H9 (cell line): ENCODE measurements around the gene EIF1AD. TPM values are rescaled to one million over a fixed set of nuclear protein-coding genes. Genes with fewer than 3 reads are reported as not detected.

Source experiments
- DNase-seq: peaks from one replicate; pipeline ENCODE4 v3.0.0-alpha.2; 2017
- H2AFZ ChIP-seq: one replicate; pipeline ENCODE4 v1.6.1; 2013; ENCODE audit warnings: mild to moderate bottlenecking, low read length, control low read depth, moderate library complexity
- H2AK5ac ChIP-seq: 2 replicates; pipeline ENCODE4 v1.6.1; 2013; ENCODE audit warnings: low read length, control low read depth, mixed read lengths; ENCODE audit not compliant: insufficient read length
- H2BK120ac ChIP-seq: one replicate; pipeline ENCODE4 v1.6.1; 2013; ENCODE audit warnings: low read depth, mild to moderate bottlenecking, low read length, control low read depth, inconsistent platforms; ENCODE audit not compliant: poor library complexity, severe bottlenecking
- H2BK12ac ChIP-seq: 2 replicates; pipeline ENCODE4 v1.6.1; 2013; ENCODE audit warnings: low read length, control low read depth, mixed read lengths, low read depth; ENCODE audit not compliant: insufficient read length
- H2BK15ac ChIP-seq: 2 replicates; pipeline ENCODE4 v1.6.1; 2013; ENCODE audit warnings: low read depth, low read length, control low read depth
- H2BK20ac ChIP-seq: one replicate; pipeline ENCODE4 v1.6.1; 2013; ENCODE audit warnings: low read depth, mild to moderate bottlenecking, low read length, control low read depth, inconsistent platforms; ENCODE audit not compliant: poor library complexity, severe bottlenecking
- H2BK5ac ChIP-seq: 2 replicates; pipeline ENCODE4 v1.6.1; 2013; ENCODE audit warnings: low read length, control low read depth, mixed read lengths; ENCODE audit not compliant: insufficient read length
- H3K14ac ChIP-seq: 2 replicates; pipeline ENCODE4 v1.6.1; 2013; ENCODE audit warnings: low read length, control low read depth; ENCODE audit not compliant: insufficient read depth
- H3K18ac ChIP-seq: 2 replicates; pipeline ENCODE4 v1.6.1; 2013; ENCODE audit warnings: low read depth, mild to moderate bottlenecking, mixed read lengths, low read length, control low read depth; ENCODE audit not compliant: insufficient read length
- H3K23ac ChIP-seq: 2 replicates; pipeline ENCODE4 v1.6.1; 2013; ENCODE audit warnings: low read length, control low read depth, mixed read lengths, low read depth; ENCODE audit not compliant: insufficient read length
- H3K23me2 ChIP-seq: 2 replicates; pipeline ENCODE4 v1.6.1; 2013; ENCODE audit warnings: low read depth, mild to moderate bottlenecking, mixed read lengths, low read length, control low read depth; ENCODE audit not compliant: insufficient read length, poor library complexity, severe bottlenecking
- H3K27ac ChIP-seq: 2 replicates; pipeline ENCODE4 v1.5.1; 2013; ENCODE audit warnings: low read length, control low read depth, mixed read lengths, low read depth; ENCODE audit not compliant: insufficient read length
- H3K27me3 ChIP-seq: 2 replicates; pipeline ENCODE4 v1.6.1; 2013; ENCODE audit warnings: low read length, control low read depth, inconsistent platforms; ENCODE audit not compliant: insufficient read depth
- H3K4ac ChIP-seq: 2 replicates; pipeline ENCODE4 v1.6.1; 2013; ENCODE audit warnings: low read depth, mild to moderate bottlenecking, control low read depth, inconsistent platforms, low read length, moderate library complexity
- H3K4me1 ChIP-seq: 2 replicates; pipeline ENCODE4 v1.6.1; 2013; ENCODE audit warnings: low read length, control low read depth, inconsistent platforms; ENCODE audit not compliant: insufficient read depth
- H3K4me2 ChIP-seq: 2 replicates; pipeline ENCODE4 v1.6.1; 2013; ENCODE audit warnings: low read length, control low read depth, mixed read lengths; ENCODE audit not compliant: insufficient read length, insufficient read depth
- H3K56ac ChIP-seq: 2 replicates; pipeline ENCODE4 v1.6.1; 2013; ENCODE audit warnings: low read depth, mild to moderate bottlenecking, mixed read lengths, low read length, control low read depth; ENCODE audit not compliant: insufficient read length
- H3K79me1 ChIP-seq: 2 replicates; pipeline ENCODE4 v1.6.1; 2013; ENCODE audit warnings: low read depth, mild to moderate bottlenecking, moderate library complexity, low read length, control low read depth, inconsistent platforms; ENCODE audit not compliant: insufficient read depth, poor library complexity, severe bottlenecking
- H3K79me2 ChIP-seq: 2 replicates; pipeline ENCODE4 v1.6.1; 2013; ENCODE audit warnings: low read length, control low read depth, inconsistent platforms; ENCODE audit not compliant: insufficient read depth
- H3K9ac ChIP-seq: 2 replicates; pipeline ENCODE4 v1.6.1; 2013; ENCODE audit warnings: low read length, control low read depth, mixed read lengths; ENCODE audit not compliant: insufficient read length; ENCODE audit errors: extremely low read depth
- H3K9me3 ChIP-seq: one replicate; pipeline ENCODE4 v1.6.1; 2013; ENCODE audit warnings: low read depth, low read length, inconsistent platforms; ENCODE audit not compliant: control insufficient read depth
- H3T11ph ChIP-seq: one replicate; pipeline ENCODE4 v1.6.1; 2013; ENCODE audit warnings: mild to moderate bottlenecking, low read length, control low read depth, inconsistent platforms
- H4K20me1 ChIP-seq: one replicate; pipeline ENCODE4 v1.6.1; 2013; ENCODE audit not compliant: control insufficient read depth, insufficient read length, insufficient read depth
- H4K5ac ChIP-seq: 2 replicates; pipeline ENCODE4 v1.6.1; 2013; ENCODE audit warnings: low read depth, mild to moderate bottlenecking, mixed read lengths, low read length, control low read depth; ENCODE audit not compliant: insufficient read length
- H4K8ac ChIP-seq: replicated peaks from 2 replicates; pipeline ENCODE4 v1.6.1; 2013; ENCODE audit warnings: low read length, control low read depth, mixed read lengths, low read depth; ENCODE audit not compliant: insufficient read length
- H4K91ac ChIP-seq: 2 replicates; pipeline ENCODE4 v1.6.1; 2013; ENCODE audit warnings: low read depth, mild to moderate bottlenecking, moderate library complexity, mixed read lengths, low read length, control low read depth; ENCODE audit not compliant: insufficient read length
- H3K27ac Mint-ChIP-seq, 3 experiments: 2 replicates in 2 of 3; 3 replicates in 1 of 3; pipeline ENCODE4 v1.8.0; 2020 to 2021; ENCODE audit warnings: mixed read lengths in 3 of 3, mild to moderate bottlenecking in 1 of 3, moderate library complexity in 1 of 3
- H3K27me3 Mint-ChIP-seq: 2 replicates; pipeline ENCODE4 v1.8.0; 2021; ENCODE audit warnings: low read depth, mild to moderate bottlenecking, moderate library complexity, mixed read lengths
- H3K36me3 Mint-ChIP-seq, 3 experiments: 2 replicates in 2 of 3; 3 replicates in 1 of 3; pipeline ENCODE4 v1.8.0; 2020 to 2021; ENCODE audit warnings: low read depth in 3 of 3, mixed read lengths in 3 of 3; ENCODE audit not compliant: insufficient read depth in 1 of 3
- H3K4me1 Mint-ChIP-seq, 2 experiments: 2 replicates each; pipeline ENCODE4 v1.8.0; 2020; ENCODE audit warnings: mixed read lengths in 2 of 2
- H3K4me3 Mint-ChIP-seq, 2 experiments: 2 replicates in 1 of 2; 3 replicates in 1 of 2; pipeline ENCODE4 v1.8.0; 2020 to 2021; ENCODE audit warnings: mild to moderate bottlenecking in 2 of 2, mixed read lengths in 2 of 2, moderate library complexity in 1 of 2
- H3K9me3 Mint-ChIP-seq, 2 experiments: 2 replicates in 1 of 2; 3 replicates in 1 of 2; pipeline ENCODE4 v1.8.0; 2020; ENCODE audit warnings: mild to moderate bottlenecking in 2 of 2, mixed read lengths in 2 of 2, moderate library complexity in 1 of 2
- CTCF ChIP-seq: fragments of 200-600 bp; sonication (generic); conservative IDR thresholded peaks from 3 replicates; pipeline ENCODE4 v1.8.0; 2021; ENCODE audit warnings: antibody characterized with exemption, mild to moderate bottlenecking
- WGBS: extraction: QIAGEN DNeasy Blood & Tissue Kit; methylation state at CpG from one replicate; pipeline ENCODE4 v1.1.7; 2013; ENCODE audit warnings: missing lambda C conversion rate, low lambda C conversion rate, mixed read lengths; ENCODE audit not compliant: insufficient read length; ENCODE audit errors: extremely low coverage; 5-methylcytosine and 5-hydroxymethylcytosine counted together
- total RNA-seq: library from RNA; stranded (reverse); gene quantifications from 2 replicates; pipeline ENCODE4 v1.2.1, GENCODE V29; 2021

The EIF1AD gene
- total RNA-seq, 1 experiment from 2014 or later, result 46.7 TPM

DNA sequence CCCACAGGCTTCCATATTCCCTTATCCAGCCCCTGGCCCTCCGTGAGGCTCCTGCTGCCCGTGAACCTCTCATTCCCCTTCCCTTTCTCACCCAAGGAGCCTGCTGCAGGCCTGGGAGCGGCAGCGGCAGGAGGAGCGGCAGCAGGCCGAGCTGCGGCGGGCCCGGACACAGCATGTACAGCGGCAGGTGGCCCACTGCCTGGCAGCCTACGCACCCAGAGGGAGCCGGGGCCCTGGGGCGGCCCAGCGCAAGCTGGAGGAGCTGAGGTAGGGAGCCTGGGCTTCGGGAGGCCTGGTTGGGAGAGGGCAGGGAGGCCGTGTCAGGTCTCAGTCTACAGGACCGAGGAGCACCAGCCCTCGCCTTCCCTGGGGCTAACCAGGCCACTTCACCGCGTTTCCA, 48.5 kb downstream of the EIF1AD start:
- H2AK5ac ChIP-seq, result no peak overlapping the region
- no peak overlapping the region for H3K9ac ChIP-seq
- no peak for DNase-seq
- no peak overlapping the region for H3K27ac ChIP-seq
- H3K36me3 Mint-ChIP-seq, result peaks cover 0 to 12% (median 2%) of the 10 kb centered on the region in 3 experiments; a peak in 3 of 7 replicates
- H3K4ac ChIP-seq, result no peak overlapping the region; the same call in 1 of the 2 replicates
- no peak overlapping the region for H3K23ac ChIP-seq
- no peak overlapping the region for H2BK12ac ChIP-seq
- no peaks in the 10 kb centered on the region for H3K23me2 ChIP-seq
- no peak overlapping the region for H2BK120ac ChIP-seq
- no peak overlapping the region for H3T11ph ChIP-seq
- H2BK20ac ChIP-seq, result no peak overlapping the region
- no peaks in the 10 kb centered on the region for H3K9me3 ChIP-seq
- no peaks in the 10 kb centered on the region for H3K27me3 ChIP-seq
- H2BK15ac ChIP-seq, result no peak overlapping the region
- no peaks in the 10 kb centered on the region; a peak in 1 of 5 replicates for H3K9me3 Mint-ChIP-seq
- no peaks in the 10 kb centered on the region for H4K20me1 ChIP-seq
- no peak overlapping the region for H3K4me3 Mint-ChIP-seq
- no peak overlapping the region for H3K14ac ChIP-seq
- no peak overlapping the region for H4K8ac ChIP-seq
- no CpG with 5 or more reads among the region's 20 CpGs for WGBS
- H3K4me1 ChIP-seq, result no peaks in the 10 kb centered on the region
- H3K4me1 Mint-ChIP-seq, result peaks cover 0 to 2% of the 10 kb centered on the region in 2 experiments; a peak in 2 of 4 replicates
- peak overlapping the region in 1 of 3 experiments; percentile 72; a peak in 1 of 7 replicates for H3K27ac Mint-ChIP-seq
- no peaks in the 10 kb centered on the region for H3K79me2 ChIP-seq
- H2AFZ ChIP-seq, result no peak overlapping the region
- no peak for TF ChIP-seq CTCF
- no peak overlapping the region for H4K91ac ChIP-seq
- no peak overlapping the region for H4K5ac ChIP-seq
- H3K4me2 ChIP-seq, result no peak overlapping the region
- no peak overlapping the region for H2BK5ac ChIP-seq
- H3K79me1 ChIP-seq, result no peaks in the 10 kb centered on the region
- H3K18ac ChIP-seq, result no peak overlapping the region
- peaks cover 2% of the 10 kb centered on the region for H3K27me3 Mint-ChIP-seq
- no peak overlapping the region for H3K56ac ChIP-seq
